HG03558 (cell line): ENCODE data around the gene ADAMTS15.
A peak's percentile ranks its signal among the peaks of the same experiment; 100 is the strongest.
"Not testable (repeated sequence)": the region's sequence is repeated elsewhere in the genome, so short reads cannot be mapped to it uniquely, and the experiment has no call there.

ENCODE experiments used
- ATAC-seq: cut with Tn5 transposase; IDR thresholded peaks from one replicate; pipeline ENCODE4 v1.9.1; 2021; ENCODE audit warnings: moderate number of reproducible peaks; ENCODE audit not compliant: unreplicated experiment; ENCODE audit errors: extremely low read depth

The ADAMTS15 gene

GRCh38 chr11:130433357-130433756 lies 15.1 kb upstream of the ADAMTS15 start:
- no peak for ATAC-seq

GRCh38 chr11:130434521-130435223 lies 13.8 kb upstream of the ADAMTS15 start:
- peak; percentile 50 for ATAC-seq

- ATAC-seq, result no peak
Observed at GRCh38 chr11:130435671-130436070, 12.8 kb upstream of the ADAMTS15 start.

- ATAC-seq, result no peak
Observed at GRCh38 chr11:130436171-130436570, 12.3 kb upstream of the ADAMTS15 start.

- ATAC-seq, result no peak
Observed at GRCh38 chr11:130437848-130438247, 10.6 kb upstream of the ADAMTS15 start.

- ATAC-seq, result not testable (repeated sequence)
Observed at GRCh38 chr11:130438401-130439159, 9.9 kb upstream of the ADAMTS15 start.

- no peak for ATAC-seq
Observed at GRCh38 chr11:130439160-130439519, 9.3 kb upstream of the ADAMTS15 start.

GRCh38 chr11:130439876-130440275 lies 8.6 kb upstream of the ADAMTS15 start:
- ATAC-seq, result no peak

GRCh38 chr11:130441719-130442118 lies 6.7 kb upstream of the ADAMTS15 start:
- ATAC-seq, result no peak

GRCh38 chr11:130442737-130443136 lies 5.7 kb upstream of the ADAMTS15 start:
- no peak for ATAC-seq

GRCh38 chr11:130445788-130446187 lies 2.7 kb upstream of the ADAMTS15 start:
- no peak for ATAC-seq

- no peak for ATAC-seq
Observed at GRCh38 chr11:130448039-130448415, 418 bp upstream of the ADAMTS15 start.

- no peak for ATAC-seq
Observed at GRCh38 chr11:130449310-130449990, 1.0 kb downstream of the ADAMTS15 start.

GRCh38 chr11:130449996-130450769 lies 1.7 kb downstream of the ADAMTS15 start:
- ATAC-seq, result no peak

GRCh38 chr11:130451231-130452019 lies 3.0 kb downstream of the ADAMTS15 start:
- no peak for ATAC-seq

GRCh38 chr11:130452176-130452575 lies 3.7 kb downstream of the ADAMTS15 start:
- no peak for ATAC-seq

- no peak for ATAC-seq
Observed at GRCh38 chr11:130452940-130453339, 4.5 kb downstream of the ADAMTS15 start.

- no peak for ATAC-seq
Observed at GRCh38 chr11:130454491-130455252, 6.2 kb downstream of the ADAMTS15 start.

- ATAC-seq, result no peak
Observed at GRCh38 chr11:130455483-130456127, 7.2 kb downstream of the ADAMTS15 start.
